Activated CD8-positive, alpha-beta memory T cell treated with anti-CD3 and anti-CD28 coated beads, Interleukin-2, amount 50 U/mL, for 1 hour (primary cell): ENCODE data around the gene NEU1.
"Not testable (repeated sequence)": the region's sequence is repeated elsewhere in the genome, so short reads cannot be mapped to it uniquely, and the experiment has no call there.

ENCODE experiments used
- DNase-seq: peaks from one replicate; pipeline ENCODE4 v3.0.0-alpha.2; 2020; ENCODE audit errors: extremely low read depth

NEU1 gene

GRCh38 chr6:31838968-31839367, 23.7 kb downstream of the NEU1 start:
- DNase-seq = no peak

GRCh38 chr6:31838114-31838553, 24.5 kb downstream of the NEU1 start:
- not testable (repeated sequence) for DNase-seq

DNA sequence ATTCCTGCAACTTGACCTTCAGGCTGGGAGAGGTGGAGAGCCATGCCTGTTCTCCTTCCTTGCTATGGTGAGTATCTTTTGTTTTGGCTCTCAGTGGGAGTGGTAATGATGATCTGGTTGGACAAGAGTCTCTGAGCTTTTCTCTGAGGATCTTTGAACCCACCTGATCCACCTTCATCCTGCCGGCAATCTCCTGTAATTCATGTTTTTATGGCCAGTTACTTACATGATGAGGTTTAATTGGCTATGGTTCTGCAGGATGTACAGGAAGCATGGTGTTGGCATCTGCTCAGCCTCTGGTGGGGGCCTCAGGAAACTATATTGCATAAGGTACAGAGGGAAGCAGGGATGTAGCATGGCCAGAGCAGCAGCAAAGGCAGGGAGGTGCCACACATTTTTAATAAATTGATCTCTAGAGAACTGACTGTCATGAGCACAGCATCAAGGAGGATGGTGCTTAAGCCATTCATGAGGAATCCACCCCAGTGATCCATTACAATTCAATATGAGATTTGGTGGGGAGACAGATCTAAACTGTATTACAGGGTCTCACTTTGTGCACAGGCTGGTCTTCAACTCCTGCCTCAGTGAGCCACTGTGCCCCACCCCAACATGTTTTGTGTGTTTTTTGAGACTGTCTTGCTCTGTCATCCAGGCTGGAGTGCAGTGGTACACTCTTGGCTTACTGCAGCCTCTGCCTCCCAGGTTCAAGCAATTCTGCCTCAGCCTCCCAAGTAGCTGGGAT, 25.1 kb downstream of the NEU1 start:
- no peak for DNase-seq

DNA sequence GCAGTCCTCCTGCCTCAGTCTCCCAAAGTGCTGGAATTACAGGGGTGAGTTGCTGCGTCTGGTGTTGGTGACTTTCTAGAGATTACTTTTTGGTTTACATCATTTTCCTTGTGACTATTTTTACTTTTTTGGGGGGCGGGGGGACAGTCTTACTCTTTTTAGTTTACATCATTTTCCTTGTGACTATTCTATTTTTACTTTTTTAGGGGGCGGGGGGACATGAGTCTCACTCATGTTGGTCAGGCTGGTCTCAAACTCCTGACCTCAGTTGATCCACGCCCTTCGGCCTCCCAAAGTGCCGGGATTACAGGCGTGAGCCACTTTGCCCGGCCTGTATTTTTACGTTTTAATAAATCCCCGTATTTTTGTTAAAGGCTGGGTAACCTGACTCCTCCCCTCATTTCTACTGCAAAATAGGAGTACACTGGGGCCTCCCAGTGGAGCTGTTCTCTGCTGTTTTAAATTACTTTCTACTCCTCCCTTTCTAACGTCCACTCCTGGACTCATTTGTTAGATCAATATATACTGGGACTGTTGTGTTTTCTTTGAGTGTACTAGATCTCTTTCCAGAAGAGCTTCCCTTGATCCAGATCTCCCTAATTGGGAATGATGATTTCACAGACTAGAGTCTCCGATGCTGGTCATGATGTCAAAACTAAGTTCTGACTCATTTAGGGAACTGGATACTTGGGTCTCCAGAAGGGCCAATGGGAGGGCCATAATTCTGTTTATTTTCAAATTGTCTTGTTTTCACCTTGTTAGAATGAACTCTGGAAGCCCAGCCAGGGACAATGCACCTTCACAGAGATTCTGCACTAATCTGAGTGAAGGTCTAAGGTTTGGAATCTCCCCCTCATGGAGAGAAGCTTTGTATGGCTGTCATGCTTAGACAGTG, 25.9 kb downstream of the NEU1 start:
- no peak for DNase-seq

DNA sequence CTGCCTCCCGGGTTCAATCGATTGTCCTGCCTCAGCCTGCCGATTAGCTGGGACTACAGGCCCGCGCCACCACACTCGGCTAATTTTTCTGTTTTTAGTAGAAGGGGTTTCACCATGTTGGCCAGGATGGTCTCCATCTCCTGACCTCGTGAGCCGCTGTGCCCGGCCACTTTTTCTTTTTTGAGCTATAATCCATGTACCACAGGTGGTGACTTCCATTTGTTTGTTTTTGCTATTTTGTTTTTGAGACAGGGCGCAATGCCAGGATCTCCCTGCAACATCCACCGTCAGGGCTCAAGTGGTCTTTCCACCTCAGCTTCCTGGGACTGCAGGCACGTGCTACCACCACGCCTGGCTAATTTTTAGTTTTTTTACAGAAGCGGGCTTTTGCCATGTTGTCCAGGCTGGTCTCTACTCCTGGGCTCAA, 26.6 kb downstream of the NEU1 start:
- no peak for DNase-seq

- peak; percentile 57 for DNase-seq
Measured at GRCh38 chr6:31834367-31835250, 28.0 kb downstream of the NEU1 start.

GRCh38 chr6:31831350-31832215, 31.0 kb downstream of the NEU1 start:
- no peak for DNase-seq

DNA sequence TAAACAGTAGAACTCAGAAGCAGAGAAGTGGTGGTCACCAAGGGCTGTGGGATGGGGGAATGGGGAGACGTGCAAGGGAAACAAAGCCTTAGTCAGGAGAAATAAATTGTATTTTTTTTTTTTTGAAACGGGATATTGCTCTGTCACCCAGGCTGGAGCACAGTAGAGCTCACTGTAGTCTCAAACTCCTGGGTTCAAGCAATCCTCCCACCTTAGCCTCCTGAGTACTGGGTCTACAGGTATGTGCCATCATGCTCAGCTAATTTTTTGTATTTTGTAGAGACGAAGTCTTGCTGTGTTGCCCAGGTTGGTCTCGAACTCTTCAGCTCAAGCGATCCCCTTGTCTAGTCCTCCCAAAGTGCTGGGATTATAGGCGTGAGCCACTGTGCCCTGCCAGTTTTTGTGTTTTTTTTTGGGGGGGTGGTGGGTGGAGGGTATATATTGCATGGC, 31.7 kb downstream of the NEU1 start:
- DNase-seq = no peak

- no peak for DNase-seq
Measured at GRCh38 chr6:31829633-31830283, 32.9 kb downstream of the NEU1 start.

GRCh38 chr6:31827286-31828079, 35.1 kb downstream of the NEU1 start, which contains the start of gene HSPA1B:
HSPA1B (plus strand) TSS chr6:31827738; CDS start chr6:31827951, 213 bp downstream.
- DNase-seq = peak; percentile 58

- DNase-seq = no peak
Measured at GRCh38 chr6:31826793-31827285, 35.8 kb downstream of the NEU1 start.

DNA sequence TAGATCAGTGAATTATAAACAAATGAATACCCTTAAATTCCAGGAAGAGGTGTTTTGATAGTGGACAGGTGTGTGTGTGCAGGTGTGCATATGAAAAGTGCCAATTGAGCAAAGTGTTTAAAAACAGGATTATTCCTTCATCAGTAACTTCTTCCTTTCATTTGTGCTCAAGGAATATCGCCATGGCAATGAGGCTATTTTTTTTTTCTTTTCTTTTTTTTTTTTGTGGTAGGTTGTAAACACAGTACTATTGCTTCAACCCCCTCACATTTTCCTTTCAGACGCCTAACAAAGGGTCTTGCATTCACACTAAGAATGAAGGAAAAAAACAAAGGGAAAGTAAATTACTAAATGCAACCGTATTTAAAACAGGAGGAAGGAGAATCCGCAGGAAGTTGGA, 37.1 kb downstream of the NEU1 start:
- DNase-seq = no peak

GRCh38 chr6:31823592-31824196, 38.9 kb downstream of the NEU1 start:
- not testable (repeated sequence) for DNase-seq

DNA sequence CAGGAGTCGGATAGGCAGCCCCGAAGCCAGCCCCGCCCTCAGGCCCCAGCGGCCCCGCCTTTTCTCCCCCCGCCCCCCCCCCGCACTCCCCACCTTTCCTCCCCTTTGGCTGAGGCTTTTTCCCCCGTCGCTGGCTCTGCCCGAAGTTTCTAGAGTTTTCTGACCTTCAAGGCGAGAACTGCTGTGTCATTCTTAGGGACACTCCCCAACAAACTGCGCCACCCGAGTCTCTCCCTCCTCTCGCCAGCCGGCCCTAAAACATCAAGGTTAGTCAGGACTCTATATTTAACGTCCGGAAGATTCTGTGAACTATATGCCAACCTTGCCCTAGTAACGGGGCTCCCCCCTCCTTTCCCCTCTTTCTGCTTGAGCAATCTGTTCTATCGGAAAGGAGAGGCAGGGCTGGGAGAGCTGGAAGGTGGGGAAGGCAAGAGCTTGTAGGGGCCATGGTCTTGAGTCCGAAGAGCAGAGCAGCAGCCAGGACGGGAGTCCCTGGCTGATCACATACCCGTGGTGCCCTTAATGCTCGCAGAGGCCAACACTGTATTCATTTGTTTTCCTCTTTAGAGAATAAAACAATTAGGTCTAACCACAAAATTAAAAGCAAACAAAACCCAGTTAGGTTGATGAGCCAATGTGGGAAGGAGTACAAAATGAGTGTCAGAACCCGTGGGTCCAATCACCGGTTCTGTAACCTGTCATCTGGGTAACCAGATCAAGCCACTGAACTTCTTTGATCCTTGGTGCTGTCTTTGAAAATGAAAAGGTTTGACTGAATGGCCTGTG, 40.4 kb downstream of the NEU1 start:
- no peak for DNase-seq

GRCh38 chr6:31821301-31822035, 41.2 kb downstream of the NEU1 start:
- DNase-seq = no peak

GRCh38 chr6:31820399-31820798, 42.2 kb downstream of the NEU1 start:
- DNase-seq = not testable (repeated sequence)

DNA sequence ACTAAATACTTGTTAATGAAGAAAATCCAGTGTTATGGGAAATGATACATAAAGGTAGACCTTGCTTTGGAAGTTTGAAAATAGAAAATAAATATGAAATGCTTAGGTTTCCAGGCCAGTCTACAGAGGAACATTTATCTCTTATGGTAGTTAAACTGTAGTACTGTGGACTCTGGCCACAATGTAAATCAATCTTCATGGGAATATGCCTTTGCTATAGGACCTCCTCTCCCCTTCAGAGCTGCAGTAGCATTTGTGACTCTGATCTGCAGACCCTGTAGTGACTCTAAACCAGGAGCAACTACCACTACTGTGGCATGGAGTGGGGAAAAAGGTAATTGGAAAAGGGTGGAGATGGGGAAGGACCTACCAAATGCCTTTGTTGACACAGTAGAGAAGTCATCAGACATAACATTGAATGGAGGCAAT, 42.7 kb downstream of the NEU1 start:
- no peak for DNase-seq
